Endothelial cell (in vitro differentiated cells): ENCODE data around the gene F13B. TPM values are rescaled to one million over a fixed set of nuclear protein-coding genes. Genes with fewer than 3 reads are reported as not detected.
"Not testable (repeated sequence)": the region's sequence is repeated elsewhere in the genome, so short reads cannot be mapped to it uniquely, and the experiment has no call there.

Source experiments
- DNase-seq: peaks from one replicate; pipeline ENCODE4 v3.0.0; 2021; ENCODE audit warnings: low spot score
- H3K27ac Mint-ChIP-seq: one replicate; pipeline ENCODE4 v1.8.0; 2021; ENCODE audit warnings: mixed read lengths, inconsistent platforms; ENCODE audit not compliant: unreplicated experiment
- H3K27me3 Mint-ChIP-seq: one replicate; pipeline ENCODE4 v1.8.0; 2021; ENCODE audit warnings: mild to moderate bottlenecking, moderate library complexity, mixed read lengths, inconsistent platforms; ENCODE audit not compliant: unreplicated experiment
- H3K36me3 Mint-ChIP-seq: one replicate; pipeline ENCODE4 v1.8.0; 2021; ENCODE audit warnings: mild to moderate bottlenecking, low read depth, mixed read lengths, inconsistent platforms; ENCODE audit not compliant: unreplicated experiment
- H3K4me1 Mint-ChIP-seq: one replicate; pipeline ENCODE4 v1.8.0; 2021; ENCODE audit warnings: mild to moderate bottlenecking, mixed read lengths, inconsistent platforms; ENCODE audit not compliant: unreplicated experiment
- H3K4me3 Mint-ChIP-seq: one replicate; pipeline ENCODE4 v1.8.0; 2021; ENCODE audit warnings: mild to moderate bottlenecking, mixed read lengths, inconsistent platforms; ENCODE audit not compliant: unreplicated experiment
- H3K9me3 Mint-ChIP-seq: one replicate; pipeline ENCODE4 v1.8.0; 2021; ENCODE audit warnings: mixed read lengths, inconsistent platforms; ENCODE audit not compliant: unreplicated experiment
- total RNA-seq: library from RNA; stranded (reverse); fragmentation: NEBNext Ultra II Directional; extraction: Animal tissue kit (Norgen Biotek cat#: 25700); gene quantifications from one replicate; pipeline ENCODE4 v1.2.1, GENCODE V29; 2021; ENCODE audit not compliant: unreplicated experiment
- TF ChIP-seq, protein P1 (sequence below): fragments of 200-600 bp; sonication (generic); IDR thresholded peaks from one replicate; pipeline ENCODE4 v1.5.0; 2021; ENCODE audit warnings: antibody characterized with exemption; ENCODE audit not compliant: unreplicated experiment

F13B gene
- total RNA-seq, 1 donor from 2014 or later: not detected

DNA sequence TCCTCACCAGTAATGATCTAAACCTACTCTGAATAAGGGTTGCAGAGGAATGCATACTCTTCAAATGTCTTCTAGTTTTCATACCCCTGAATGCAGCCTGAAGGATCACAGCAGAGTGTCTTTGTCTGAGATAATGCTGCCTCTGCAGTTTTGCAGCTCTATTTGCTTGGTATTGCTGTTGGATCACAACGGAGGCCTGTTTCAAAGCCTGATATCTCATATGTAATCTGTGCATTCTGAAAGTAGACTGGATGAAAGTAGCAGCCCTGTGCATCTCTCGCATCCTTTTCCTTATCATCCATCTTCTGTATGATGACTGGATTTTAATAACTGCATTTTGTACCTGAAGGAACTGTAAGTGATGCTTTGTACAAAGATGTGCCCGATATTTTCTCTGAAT is 34.9 kb upstream of the F13B start:
- H3K27ac Mint-ChIP-seq: no peak overlapping the region
- peaks cover 22% of the 10 kb centered on the region for H3K4me1 Mint-ChIP-seq
- TF ChIP-seq, protein P1, sequence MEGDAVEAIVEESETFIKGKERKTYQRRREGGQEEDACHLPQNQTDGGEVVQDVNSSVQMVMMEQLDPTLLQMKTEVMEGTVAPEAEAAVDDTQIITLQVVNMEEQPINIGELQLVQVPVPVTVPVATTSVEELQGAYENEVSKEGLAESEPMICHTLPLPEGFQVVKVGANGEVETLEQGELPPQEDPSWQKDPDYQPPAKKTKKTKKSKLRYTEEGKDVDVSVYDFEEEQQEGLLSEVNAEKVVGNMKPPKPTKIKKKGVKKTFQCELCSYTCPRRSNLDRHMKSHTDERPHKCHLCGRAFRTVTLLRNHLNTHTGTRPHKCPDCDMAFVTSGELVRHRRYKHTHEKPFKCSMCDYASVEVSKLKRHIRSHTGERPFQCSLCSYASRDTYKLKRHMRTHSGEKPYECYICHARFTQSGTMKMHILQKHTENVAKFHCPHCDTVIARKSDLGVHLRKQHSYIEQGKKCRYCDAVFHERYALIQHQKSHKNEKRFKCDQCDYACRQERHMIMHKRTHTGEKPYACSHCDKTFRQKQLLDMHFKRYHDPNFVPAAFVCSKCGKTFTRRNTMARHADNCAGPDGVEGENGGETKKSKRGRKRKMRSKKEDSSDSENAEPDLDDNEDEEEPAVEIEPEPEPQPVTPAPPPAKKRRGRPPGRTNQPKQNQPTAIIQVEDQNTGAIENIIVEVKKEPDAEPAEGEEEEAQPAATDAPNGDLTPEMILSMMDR: no peak
- no peaks in the 10 kb centered on the region for H3K9me3 Mint-ChIP-seq
- no peaks in the 10 kb centered on the region for H3K27me3 Mint-ChIP-seq
- H3K4me3 Mint-ChIP-seq: no peak overlapping the region
- no peak for DNase-seq
- no peaks in the 10 kb centered on the region for H3K36me3 Mint-ChIP-seq

DNA sequence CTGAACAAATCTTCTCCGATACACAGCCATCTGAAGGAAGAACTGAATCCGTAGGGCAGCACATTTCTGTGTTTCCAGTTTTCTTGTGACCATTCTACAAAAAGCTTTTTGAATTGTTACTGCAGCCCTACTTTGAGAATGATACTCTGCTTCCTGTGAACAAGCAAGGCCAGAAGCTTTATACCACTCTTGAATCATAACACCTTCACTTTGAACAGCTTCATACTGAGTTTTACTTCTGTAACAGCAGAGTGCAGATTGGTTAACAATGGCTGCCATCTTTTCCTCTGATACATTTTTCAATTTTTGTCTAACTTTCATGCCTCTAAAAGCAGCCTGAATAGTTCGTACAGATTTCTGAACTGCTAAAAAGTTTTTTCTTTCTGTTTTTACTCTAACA is 33.6 kb upstream of the F13B start:
- DNase-seq: no peak
- H3K27ac Mint-ChIP-seq: no peak overlapping the region
- H3K4me1 Mint-ChIP-seq: peaks cover 10% of the 10 kb centered on the region
- no peaks in the 10 kb centered on the region for H3K36me3 Mint-ChIP-seq
- H3K9me3 Mint-ChIP-seq: no peaks in the 10 kb centered on the region
- TF ChIP-seq, protein P1: no peak
- no peaks in the 10 kb centered on the region for H3K27me3 Mint-ChIP-seq
- H3K4me3 Mint-ChIP-seq: no peak overlapping the region

DNA sequence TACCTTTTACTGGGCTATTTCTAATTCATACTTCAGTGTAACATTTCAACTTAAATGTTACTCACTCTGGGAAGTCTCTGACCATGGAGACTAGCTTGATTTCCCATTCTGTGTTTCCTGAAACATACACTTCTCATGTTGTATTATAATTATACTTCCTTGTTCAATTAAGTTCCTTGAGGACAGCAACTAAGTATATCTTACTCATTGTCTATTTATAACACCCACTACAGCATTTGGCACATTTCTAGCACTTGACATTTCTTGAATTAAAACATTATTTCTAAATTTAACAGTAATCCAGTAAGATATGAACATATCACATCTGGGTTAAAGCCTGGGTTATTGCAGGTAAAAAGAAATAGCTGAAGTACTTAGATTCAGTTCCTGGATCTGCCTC is 32.4 kb upstream of the F13B start:
- Mint-ChIP-seq H3K9me3 (no peaks in the 10 kb centered on the region), H3K4me1 (peaks cover 10% of the 10 kb centered on the region), H3K27me3 (no peaks in the 10 kb centered on the region), H3K36me3 (no peaks in the 10 kb centered on the region), H3K4me3 (no peak overlapping the region), H3K27ac (no peak overlapping the region)
- TF ChIP-seq, protein P1: no peak
- no peak for DNase-seq

DNA sequence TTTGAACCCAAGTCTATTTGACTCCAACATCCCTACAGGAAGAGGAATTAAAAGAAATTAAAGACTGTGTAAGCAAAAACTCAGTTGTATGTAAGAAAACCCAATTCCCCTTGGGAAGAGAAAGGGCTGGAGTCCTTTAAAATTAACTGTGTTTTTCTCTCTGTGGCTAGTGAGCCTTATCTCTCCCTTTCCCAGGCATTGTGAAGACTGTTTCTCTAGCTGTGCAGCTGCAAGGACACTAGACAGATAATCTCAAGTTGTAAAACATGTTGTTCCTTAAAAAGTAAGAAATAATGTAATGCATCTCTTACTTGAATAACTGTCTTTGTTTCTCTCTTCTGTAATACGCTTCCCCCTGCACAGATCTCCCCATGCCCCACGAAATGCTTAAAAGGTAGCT is 29.9 kb upstream of the F13B start:
- H3K9me3 Mint-ChIP-seq: not testable (repeated sequence)

GRCh38 chr1:197096137-197096536 is 29.1 kb upstream of the F13B start:
- no peak overlapping the region for H3K27ac Mint-ChIP-seq
- no peaks in the 10 kb centered on the region for H3K9me3 Mint-ChIP-seq
- H3K4me1 Mint-ChIP-seq: peaks cover 5% of the 10 kb centered on the region
- H3K27me3 Mint-ChIP-seq: no peaks in the 10 kb centered on the region
- no peak overlapping the region for H3K4me3 Mint-ChIP-seq
- H3K36me3 Mint-ChIP-seq: no peaks in the 10 kb centered on the region
- no peak for DNase-seq
- TF ChIP-seq, protein P1: no peak

More for the DNA sequence above, 29.9 kb upstream of the F13B start:
- not testable (repeated sequence) for H3K4me3 Mint-ChIP-seq, H3K27ac Mint-ChIP-seq, H3K36me3 Mint-ChIP-seq, H3K27me3 Mint-ChIP-seq, H3K4me1 Mint-ChIP-seq, DNase-seq
